ENCODE measurements around the gene XK. TPM values are rescaled to one million over a fixed set of nuclear protein-coding genes. Genes with fewer than 3 reads are reported as not detected.

Gene XK
- total RNA-seq, 1 experiment from 2014 or later: 2.2 TPM

DNA sequence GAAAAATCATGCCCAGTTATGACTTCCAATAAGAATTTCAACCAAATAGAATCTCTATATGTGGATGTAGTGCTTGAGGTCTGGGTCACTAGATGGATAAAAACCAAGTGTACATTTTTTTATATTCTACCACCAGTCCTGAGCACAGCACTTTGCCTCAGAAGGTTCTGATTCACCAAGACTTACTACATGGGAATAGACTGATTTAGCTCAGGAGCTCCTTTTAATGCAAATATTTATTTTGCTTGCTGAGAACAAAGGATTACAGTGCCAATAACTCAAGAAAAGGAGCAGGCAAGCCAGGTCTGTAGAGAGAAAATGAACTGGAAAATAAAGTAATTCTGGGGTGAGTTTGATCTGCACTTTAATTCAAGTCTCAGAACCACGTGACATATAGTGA is 6.4 kb upstream of the XK start:
- DNase-seq (ENCODE audit: low spot score): no peak

DNA sequence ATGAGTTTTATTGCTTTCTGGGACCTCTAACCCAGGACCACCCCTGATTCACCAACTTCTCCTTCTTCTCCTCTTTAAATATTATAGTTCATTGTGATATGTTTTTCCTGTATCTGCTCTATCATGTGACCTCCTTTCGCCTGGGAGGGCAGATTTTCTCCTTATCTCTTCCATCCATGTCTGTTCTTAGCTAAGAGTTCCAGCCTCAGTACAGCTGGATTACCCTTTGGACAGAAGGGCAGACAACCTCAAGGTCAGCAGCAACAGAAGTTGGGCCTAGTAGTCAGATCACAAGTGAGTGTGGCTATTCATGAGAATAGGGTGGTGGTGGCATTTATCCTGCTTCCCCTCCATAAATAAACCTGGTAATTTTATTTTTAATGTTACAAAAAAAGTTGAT is 5.7 kb upstream of the XK start:
- DNase-seq (ENCODE audit: low spot score): no peak

DNA sequence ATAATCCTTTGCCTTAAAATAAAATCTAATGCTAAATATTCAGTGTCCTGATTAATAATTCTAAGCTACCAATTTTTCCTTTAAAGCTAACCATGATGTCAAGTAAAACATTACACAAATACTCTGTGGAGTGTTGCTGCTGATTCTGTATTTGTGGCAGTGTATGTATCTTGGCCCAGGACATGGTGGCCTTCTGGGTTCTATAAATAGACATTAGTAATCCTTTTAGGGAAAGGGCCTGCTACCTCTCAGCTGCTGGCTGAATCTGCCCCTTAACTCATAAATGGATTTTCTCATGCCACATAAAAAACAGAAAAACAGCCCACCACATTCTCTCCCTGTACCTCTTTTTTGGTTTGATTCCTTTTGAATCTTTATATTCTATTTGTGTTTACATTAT is 1.2 kb upstream of the XK start:
- DNase-seq (ENCODE audit: low spot score): no peak

DNA sequence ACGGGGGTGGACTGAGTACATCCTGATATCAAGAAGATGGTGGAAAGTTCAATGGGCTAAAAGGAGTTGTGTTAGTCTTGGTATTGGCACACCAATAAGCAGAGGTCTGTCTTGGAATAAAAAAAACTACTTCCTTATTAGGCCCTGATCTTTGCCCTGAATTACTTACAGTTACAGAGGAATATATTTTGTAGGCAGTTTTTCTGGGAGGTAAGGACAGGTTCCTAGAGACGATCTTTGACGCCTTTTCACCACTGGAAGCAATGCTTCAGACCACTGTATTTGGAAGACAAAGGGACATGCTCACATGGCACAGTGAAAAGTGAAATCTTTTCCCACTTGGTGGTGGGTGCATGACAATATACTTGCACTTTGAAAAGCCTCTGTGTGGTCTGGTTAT is 618 bp upstream of the XK start:
- no peak for DNase-seq (ENCODE audit: low spot score)

DNA sequence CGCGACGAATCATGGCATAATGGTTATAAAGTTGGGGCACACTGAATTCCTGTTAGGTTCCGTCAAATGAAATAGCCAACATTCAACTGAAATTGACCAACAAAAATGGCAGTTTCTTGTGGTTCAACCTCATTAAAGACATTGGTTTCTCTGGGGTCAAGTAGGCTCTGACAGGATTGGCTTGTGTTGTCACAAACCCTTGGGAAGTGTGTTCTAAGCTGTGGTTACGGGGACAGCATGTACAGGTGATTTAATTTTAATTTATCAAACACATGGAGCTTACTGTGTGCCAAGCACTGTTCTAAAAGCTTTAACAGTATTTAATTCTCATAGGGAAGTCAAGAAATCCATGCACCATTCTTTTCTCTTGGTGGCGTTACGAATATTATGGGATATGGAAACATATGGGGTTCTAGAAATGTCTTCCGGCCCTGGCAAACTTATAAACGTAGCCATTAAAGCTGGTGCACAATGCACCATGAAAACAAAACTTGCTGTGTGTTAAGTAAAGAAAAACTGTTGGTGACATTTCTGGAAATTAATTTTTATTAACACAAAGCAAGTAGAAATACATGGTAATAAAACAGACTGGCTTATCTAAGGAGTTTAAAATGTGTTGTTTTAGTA is 891 bp downstream of the XK start:
- no peak for DNase-seq (ENCODE audit: low spot score)

DNA sequence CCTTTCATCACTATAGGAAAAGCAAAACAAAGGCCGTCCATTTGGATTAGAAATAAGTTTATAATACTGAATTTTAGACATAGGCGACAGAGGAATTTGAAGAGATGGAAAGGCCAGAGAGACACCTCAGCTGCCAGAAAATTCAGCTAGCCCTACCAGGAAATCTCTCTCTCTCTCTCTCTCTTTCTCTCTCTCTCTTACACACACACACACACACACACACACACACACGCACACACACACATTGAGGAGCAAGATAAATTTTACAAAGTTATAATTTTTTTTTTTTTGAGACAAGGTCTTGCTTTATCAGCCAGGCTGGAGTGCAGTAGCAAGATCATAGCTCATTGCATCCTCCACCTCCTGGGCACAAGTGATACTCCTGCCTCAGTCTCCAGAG is 1.4 kb downstream of the XK start:
- no peak for DNase-seq (ENCODE audit: low spot score)

DNA sequence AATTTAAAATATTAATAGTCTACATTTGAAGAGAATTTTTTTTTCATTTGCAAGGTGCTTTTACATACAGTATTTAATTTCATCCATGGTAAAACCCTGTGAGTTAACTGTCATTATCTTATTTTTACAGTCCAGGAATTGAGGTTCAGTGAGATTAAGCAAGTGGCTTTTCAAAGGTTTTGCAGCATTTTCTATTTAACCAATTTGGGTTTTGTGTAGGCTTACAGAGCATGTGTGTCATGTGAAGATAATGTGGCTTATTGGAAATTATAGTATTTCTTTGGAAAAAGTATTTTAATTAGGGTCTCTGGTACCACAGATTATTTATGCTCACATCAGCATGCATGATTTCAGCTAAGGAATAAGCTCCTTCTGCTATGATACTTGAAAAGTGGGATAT is 4.5 kb downstream of the XK start:
- no peak for DNase-seq (ENCODE audit: low spot score)

DNA sequence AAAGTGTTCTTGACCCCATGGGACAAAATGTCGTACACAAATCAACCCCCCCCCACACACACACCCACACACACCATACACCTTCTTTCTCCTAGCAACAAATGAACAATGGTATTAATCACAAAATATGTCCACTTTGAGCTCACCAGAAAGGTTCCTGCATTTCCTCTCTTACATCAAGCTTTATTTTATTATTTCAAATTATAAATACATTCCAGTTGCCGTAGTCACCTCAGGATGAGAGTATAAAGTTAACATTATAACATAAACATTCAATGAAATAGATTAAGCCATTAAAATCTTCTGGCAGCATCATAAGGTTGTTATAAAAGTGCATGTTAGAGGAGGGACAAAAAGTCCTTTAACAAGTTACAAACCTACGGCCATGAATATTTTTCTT is 7.3 kb downstream of the XK start:
- no peak for DNase-seq (ENCODE audit: low spot score)

DNA sequence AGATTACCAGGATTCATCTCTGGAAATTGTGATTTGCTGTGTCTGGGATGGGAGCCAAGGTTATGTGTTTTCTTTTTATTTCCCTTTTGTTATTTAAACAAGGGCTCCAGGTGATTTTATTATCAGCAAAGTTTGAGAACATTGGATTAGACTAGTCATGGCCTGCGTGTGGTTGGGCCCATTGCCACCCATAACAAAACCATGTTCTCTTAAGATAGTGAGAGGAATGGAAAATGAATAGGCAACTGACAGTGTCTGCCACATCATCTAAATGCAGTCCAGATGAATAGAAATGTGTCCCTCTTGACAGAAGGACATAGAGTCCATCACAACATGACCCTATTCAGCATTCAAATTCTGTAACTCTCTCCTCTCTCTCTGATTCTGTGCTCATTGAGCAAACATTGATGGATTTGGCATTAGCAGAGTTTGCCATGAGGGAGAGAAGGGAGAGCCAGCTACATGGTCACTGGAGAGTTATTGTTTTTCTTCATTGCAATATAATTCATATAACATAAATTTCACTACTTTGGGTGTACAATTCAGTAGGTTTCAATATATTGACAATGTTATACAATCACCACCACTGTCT is 11.7 kb downstream of the XK start:
- no peak for DNase-seq (ENCODE audit: low spot score)

DNA sequence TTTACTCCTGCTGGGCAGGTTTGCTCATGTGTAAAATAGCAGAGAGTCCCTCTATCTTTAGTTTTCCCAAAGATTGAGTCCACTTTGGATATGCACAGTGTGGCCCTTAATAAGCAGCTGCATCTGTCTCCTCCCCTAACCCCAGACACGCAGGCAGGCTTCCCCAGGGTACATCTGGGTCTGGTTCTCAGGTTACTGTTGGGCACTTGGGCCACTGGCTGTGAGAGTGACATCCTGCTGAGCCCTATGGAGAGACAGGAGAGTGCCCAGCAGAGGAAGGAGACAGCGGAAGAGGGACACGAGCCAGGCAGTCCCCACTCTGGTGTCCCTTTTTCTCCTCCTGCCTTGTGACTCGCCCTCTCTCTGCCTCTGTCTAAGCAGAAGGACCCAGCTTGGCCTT is 16.0 kb downstream of the XK start:
- DNase-seq (ENCODE audit: low spot score): no peak

DNA sequence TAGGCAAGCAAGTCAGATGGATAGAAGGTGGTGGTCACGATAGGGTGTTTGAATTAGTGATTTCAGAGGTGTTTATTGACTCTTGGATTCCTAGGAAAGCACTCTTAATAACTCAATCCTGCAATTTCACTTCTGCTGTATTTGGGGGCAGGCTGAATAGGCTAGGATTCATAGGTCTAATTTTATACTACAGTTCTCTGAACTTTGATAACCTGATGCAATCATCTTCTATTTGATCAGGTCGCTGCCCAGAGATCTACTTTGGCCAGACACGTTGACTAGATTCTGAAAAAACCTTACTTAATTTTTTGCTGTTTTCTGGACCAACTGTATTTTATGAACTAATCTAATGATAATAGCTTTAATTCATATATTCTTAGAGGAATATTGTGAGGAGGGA is 26.4 kb downstream of the XK start:
- DNase-seq (ENCODE audit: low spot score): no peak

DNA sequence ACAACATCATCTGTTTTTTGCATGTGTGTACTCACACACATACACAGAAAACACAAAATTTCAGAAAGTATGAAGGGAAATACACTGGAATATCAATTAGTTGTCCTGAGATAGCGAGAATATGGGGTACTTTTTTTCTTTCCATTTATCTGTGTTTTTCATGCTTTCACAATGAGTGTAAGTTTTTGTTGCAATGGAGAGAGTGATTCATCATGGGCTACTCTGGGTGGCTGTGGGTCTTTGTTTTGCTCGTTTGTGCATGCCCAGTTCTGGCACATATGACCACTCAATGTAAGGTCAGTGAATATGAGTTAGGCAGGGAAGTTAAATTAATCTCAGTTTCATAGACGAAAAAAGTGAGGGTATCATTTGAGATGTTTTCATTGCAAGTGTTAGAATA is 26.9 kb downstream of the XK start:
- DNase-seq (ENCODE audit: low spot score): no peak

DNA sequence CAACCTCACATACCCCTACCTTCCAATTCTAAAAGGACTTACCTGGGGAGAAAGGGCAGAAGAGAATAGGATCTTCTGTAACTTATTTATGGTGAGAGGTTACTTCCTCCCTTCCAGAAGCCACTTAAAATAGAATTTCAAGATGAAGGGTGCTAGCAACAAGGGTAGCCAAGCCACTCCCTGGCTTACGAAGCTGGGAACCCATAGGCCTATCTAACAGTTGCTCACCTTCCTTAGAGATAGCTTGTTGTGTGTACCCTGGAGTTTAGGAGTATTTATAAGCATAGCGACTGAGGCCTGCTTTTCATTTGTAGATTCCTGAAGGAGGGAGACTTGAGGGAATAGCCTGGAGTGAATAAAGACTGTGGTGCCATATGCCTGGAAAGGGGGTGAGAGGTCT is 28.9 kb downstream of the XK start:
- no peak for DNase-seq (ENCODE audit: low spot score)

DNA sequence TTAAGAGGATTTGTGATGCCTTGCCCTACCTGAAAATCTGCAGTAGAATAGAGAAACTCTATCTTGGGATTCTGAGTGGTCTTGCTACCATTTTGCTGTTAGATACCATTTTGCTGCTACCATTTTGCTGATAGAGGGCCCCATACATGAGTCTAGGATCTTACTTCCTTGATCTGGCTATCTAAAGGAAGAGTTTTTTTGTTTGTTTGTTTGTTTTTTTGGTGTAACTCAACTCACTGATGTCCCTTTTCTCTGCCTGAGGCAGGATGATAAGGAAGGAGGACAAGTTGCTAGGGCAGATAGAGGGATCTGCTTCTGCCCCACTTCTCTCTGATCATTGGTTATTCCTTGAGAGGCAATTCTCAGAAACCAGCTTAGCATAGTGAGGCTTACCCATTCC is 31.0 kb downstream of the XK start:
- DNase-seq (ENCODE audit: low spot score): no peak

DNA sequence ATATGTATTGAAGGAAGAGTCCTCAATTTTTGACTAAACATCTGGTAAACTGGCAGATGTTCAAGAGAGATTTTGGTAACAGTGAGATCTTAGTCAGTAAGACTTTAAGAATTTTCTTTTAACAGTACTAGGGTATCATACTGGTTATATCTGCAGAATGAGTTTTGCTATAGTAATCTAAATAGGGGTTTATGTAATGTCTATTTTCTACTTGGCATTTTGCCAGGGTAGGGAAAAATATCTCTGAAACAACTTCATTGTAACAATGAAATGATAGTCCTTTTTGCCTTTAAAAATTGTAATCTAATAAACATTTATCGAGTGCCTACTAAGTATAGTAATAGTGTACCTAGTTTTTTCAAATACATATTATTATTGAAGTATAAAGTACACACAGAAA is 32.1 kb downstream of the XK start:
- DNase-seq (ENCODE audit: low spot score): no peak

DNA sequence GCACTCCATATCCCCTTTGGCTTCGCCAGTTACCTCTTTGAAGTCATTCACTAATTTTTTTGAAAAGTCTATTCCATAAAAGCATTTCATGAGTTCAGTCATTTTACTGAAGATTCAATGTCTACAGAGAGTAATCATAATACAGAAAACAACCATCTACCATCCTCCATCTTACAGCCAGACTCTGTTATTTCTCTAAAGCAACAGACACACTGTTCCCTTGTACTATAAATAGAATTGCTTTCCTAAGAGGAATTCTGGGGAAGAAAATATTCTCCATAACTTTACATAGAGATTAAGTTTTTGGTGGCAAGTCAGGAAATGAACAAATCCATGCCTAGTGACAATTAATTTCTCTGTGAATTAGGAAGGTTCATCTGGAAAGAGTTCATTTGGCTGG is 37.0 kb downstream of the XK start:
- no peak for DNase-seq (ENCODE audit: low spot score)

DNA sequence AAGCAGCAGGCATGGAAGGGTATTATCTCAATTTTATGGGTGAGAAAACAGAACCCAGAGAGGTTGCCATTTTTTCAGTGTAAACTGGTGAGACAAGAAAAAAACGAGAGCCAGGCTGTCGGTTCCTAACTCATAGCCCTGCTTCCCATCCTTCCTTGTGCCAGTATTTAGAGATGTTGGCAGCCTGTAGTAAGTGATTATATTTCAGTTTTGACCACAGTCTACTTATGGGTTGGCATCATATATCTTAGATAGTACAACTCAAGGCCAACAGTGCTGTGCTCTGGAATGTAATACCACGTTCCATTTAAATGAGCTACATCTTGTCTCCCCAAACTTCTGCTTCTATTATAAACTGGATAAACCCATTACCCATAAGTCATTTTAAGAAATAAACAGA is 40.8 kb downstream of the XK start:
- DNase-seq (ENCODE audit: low spot score): no peak

DNA sequence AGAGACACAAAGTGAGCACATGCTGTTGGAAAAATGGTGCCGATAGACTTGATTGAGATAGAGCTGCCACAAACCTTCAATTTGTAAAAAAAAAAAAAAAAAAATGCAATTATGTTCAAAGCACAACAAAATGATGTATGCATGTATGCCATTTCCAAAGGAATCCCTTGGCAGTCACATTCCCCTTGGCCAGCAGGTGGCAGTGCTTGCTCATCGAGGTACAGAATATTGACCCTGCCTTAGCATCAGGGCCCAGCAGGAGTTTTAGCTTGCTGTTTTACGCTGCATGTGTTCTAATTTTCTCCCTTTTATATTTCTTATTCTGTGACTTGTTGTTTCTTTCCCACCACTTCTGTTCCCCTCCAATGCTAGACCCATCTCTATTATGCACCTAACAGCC is 59.8 kb downstream of the XK start:
- DNase-seq (ENCODE audit: low spot score): peak; percentile 41

DNA sequence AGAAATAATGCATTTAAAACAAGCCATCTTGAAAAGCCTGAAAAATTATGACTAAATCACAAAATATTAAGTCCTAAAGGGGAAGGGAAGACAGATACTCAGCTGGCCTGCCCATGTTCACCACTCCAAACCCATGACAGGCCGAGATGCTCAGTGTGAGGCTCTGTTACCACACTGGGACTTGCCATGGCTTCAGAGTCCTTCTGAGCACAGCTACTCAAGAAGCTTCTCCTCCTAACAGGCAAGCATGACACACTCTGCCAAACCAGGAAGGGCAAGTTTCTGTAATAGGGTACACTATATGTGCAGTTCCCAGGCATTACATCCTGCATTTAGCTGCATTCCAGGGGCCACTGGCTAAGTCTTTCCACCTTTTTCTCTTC is 60.2 kb downstream of the XK start:
- no peak for DNase-seq (ENCODE audit: low spot score)

DNA sequence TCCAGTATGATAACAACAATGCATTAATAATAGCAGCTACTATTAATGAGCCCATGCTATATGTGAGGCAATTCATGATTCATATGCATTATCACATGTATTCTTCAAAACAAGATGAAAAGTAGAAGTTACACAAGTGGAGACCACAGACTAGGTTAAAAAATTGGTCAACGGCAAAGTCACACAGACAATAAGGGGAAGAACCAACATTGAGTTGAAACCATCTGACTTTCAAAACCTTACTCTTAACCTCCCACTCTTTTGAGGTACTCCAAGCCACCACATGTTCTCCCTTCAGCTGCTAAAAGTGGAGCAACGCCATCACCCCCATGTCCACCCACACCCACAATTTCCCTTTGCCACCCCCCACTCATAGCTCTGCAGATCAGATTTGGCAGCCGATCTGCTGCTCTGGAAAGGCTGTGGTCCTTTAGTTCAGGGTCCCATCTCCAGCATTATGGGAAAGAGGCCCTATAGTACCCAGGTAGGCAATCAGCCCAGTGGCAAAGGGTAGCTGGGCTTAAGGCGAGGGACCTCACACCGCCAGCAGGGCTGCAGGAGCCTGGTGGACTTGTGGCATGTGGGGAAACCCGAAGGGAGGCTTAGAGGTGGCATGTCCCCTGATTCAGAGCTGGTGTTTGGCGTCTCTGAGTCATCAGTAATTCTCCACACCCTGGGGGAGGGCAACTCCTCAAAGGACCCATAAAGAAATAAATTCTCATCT is 60.8 kb downstream of the XK start:
- peak; percentile 66 for DNase-seq (ENCODE audit: low spot score)

DNA sequence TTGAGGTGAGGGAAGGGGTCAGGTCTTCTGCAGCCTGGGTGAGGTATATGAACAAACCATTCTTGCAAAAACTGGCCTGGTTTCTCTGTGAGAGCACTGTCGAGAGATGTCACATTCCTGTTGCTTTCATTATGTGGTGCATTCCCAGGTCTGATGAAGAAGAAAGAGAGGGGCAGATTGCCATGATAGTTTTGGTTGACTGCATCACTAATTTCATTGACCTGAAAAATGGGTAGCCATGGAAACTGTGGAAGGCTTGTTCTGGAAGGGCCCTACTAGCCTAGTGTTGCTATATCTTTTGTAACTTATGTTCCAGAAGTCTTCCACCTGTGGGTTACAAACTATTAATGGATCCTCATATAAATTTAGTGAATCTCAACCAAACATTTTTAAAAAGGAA is 61.4 kb downstream of the XK start:
- no peak for DNase-seq (ENCODE audit: low spot score)

DNA sequence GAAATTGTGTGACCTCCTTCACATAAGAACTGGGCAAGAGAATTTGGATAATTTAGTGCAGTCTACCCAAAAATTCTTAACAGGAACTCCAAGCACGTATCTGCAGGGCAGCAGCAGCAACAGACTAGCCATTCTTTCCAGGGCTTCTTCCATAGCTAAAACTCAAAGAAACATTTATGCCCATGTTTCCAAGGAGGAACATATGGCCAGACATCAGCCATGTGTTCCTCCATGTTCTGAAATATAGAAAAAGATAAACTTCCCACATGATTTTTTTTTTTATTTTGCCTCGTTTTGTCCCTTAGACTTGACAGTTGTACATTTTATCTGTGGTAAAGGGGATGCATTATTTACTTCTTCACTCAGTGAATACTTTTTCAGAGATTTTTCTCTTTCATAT is 66.7 kb downstream of the XK start:
- no peak for DNase-seq (ENCODE audit: low spot score)

DNA sequence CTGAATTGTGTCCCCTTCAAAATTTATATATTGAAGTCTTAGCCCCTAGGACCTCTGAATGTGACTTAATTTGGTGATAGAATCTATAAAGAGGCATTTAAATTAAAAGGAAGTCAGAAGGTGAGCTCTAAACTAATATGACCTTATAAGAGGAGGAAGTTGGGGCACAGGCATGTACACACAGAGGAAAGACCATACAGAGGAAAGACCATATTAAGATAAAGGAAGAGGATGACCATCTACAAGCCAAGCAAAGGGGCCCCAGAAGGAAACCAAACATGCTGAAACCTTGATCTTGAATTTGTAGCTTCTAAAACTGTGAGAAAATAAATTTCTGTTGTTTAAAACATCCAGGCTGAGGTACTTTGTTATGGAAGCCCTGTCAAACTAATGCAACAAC is 67.3 kb downstream of the XK start:
- DNase-seq (ENCODE audit: low spot score): no peak

DNA sequence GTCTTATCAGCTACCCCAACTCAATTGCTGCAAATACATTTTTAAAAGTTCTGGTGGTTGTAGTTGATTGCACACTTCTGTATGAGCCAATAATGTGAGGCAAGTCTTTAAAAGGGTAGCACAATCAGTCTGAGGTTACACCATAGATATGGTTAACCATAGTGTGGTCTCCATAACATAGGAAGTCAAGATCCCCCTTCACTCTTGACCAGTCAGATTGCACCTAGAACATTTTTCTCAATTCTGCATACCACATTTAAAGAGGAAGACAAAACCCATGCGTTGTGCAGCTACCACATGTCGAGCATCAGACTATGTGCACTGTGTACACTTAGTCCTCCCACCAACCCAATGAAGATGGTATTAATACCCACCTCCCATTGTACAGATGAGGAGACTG is 67.8 kb downstream of the XK start:
- DNase-seq (ENCODE audit: low spot score): no peak
